K562 (cell line): Measurements from ENCODE around the gene SEPTIN2. TPM values are rescaled to one million over a fixed set of nuclear protein-coding genes. Genes with fewer than 3 reads are reported as not detected.

Experiments used
- CBFA2T3 ChIP-seq: fragments of 450-650 bp; IDR thresholded peaks from 2 replicates; pipeline ENCODE4 v1.6.1; 2017
- DEAF1 ChIP-seq: fragments of 450-650 bp; formaldehyde crosslinking; IDR thresholded peaks from 2 replicates; pipeline ENCODE4 v1.4.0; 2020; ENCODE audit warnings: mild to moderate bottlenecking, moderate library complexity
- HNRNPH1 ChIP-seq: fragments of 200-400 bp; formaldehyde crosslinking; optimal IDR thresholded peaks from 2 replicates; pipeline ENCODE3; 2017; ENCODE audit warnings: low read depth, mild to moderate bottlenecking, low read length, moderate library complexity
- KDM1A ChIP-seq, 2 experiments: fragments of 450-650 bp; IDR thresholded peaks; 2 replicates each; pipeline ENCODE4 v1.6.1; 2016; ENCODE audit warnings: mild to moderate bottlenecking in 2 of 2
- MAFK ChIP-seq: IDR thresholded peaks from 2 replicates; pipeline ENCODE4 v1.6.1; 2011; ENCODE audit warnings: low read length, improper control_type of control experiment
- NCOR1 ChIP-seq: fragments of 450-650 bp; IDR thresholded peaks from 2 replicates; pipeline ENCODE4 v1.6.1; 2016; ENCODE audit warnings: mild to moderate bottlenecking, moderate library complexity
- RBM25 ChIP-seq: fragments of 200-400 bp; formaldehyde crosslinking; IDR thresholded peaks from 2 replicates; pipeline ENCODE4 v1.6.1; 2018; ENCODE audit warnings: low read length, low read depth, moderate library complexity; ENCODE audit not compliant: severe bottlenecking
- SETDB1 ChIP-seq: IDR thresholded peaks from one replicate; pipeline ENCODE4 v1.6.1; 2012; ENCODE audit warnings: low read length, control low read depth, inconsistent platforms
- STAT5A ChIP-seq: IDR thresholded peaks from 2 replicates; pipeline ENCODE4 v1.6.1; 2012; ENCODE audit warnings: low read length, inconsistent platforms, borderline replicate concordance
- TAL1 ChIP-seq: fragments of 450-650 bp; IDR thresholded peaks from 2 replicates; pipeline ENCODE4 v1.6.1; 2016; ENCODE audit warnings: mild to moderate bottlenecking
- TCF3 ChIP-seq: sonication (generic); formaldehyde crosslinking; IDR thresholded peaks from 2 replicates; pipeline ENCODE4 v1.4.0; 2020; ENCODE audit warnings: mild to moderate bottlenecking, missing genetic modification reagents
- TEAD4 ChIP-seq, 2 experiments: sonication (generic) in 1 of 2; formaldehyde crosslinking in 1 of 2; IDR thresholded peaks; 2 replicates each; pipeline versions ENCODE4 v1.6.1 to v1.8.0; 2012 to 2022; ENCODE audit warnings: borderline replicate concordance in 1 of 2, inconsistent platforms in 1 of 2, low read length in 1 of 2, mild to moderate bottlenecking in 1 of 2, missing genetic modification reagents in 1 of 2
- ZBTB1 ChIP-seq: sonication (generic); formaldehyde crosslinking; IDR thresholded peaks from 2 replicates; pipeline ENCODE4 v1.8.1; 2023; ENCODE audit warnings: missing genetic modification reagents, low read depth, mild to moderate bottlenecking, borderline replicate concordance
- ZKSCAN1 ChIP-seq: fragments of 150-350 bp; IDR thresholded peaks from 2 replicates; pipeline ENCODE4 v1.6.1; 2016; ENCODE audit warnings: low read depth, low read length
- ZNF408 ChIP-seq: fragments of 250-450 bp; sonication (Bioruptor Pico); IDR thresholded peaks from 2 replicates; pipeline ENCODE4 v1.4.0; 2020; ENCODE audit warnings: low read depth, mild to moderate bottlenecking, moderate library complexity
- ZNF766 ChIP-seq: fragments of 200-800 bp; sonication (Bioruptor generic); conservative IDR thresholded peaks from 2 replicates; pipeline ENCODE4 v1.6.1; 2016; ENCODE audit warnings: missing genetic modification characterization, missing compliant biosample characterization
- polyA plus RNA-seq, 8 experiments: library from polyadenylated mRNA; depleted of rRNA in 4 of 8; stranded (reverse) in 5 of 8; unstranded in 3 of 8; fragments of >200 nt; fragmentation: Nextera tagmentation in 2 of 8; fragmentation: Illumina TruSeq in 1 of 8; extraction: Ambion mirVana in 2 of 8; extraction: Trizol in 1 of 8; gene quantifications; 2 replicates each; pipeline versions ENCODE4 v1.2.1 to v1.2.3, GENCODE V29; 2011 to 2014; ENCODE audit warnings: inconsistent platforms in 1 of 8, missing spikeins in 1 of 8
- total RNA-seq, 7 experiments: library from RNA; depleted of rRNA in 6 of 7; stranded (reverse); fragments of >200 nt in 6 of 7; fragmentation: Illumina TruSeq in 2 of 7; extraction: Trizol in 2 of 7; gene quantifications; 2 replicates each; pipeline versions ENCODE4 v1.2.1 to v1.2.3, GENCODE V29; 2011 to 2021; ENCODE audit warnings: low replicate concordance in 1 of 7
- TF ChIP-seq, protein P1 (sequence below), 2 experiments: IDR thresholded peaks in 1 of 2; conservative IDR thresholded peaks in 1 of 2; 2 replicates each; pipeline ENCODE4 v1.6.1; 2016; ENCODE audit warnings: low read depth in 2 of 2, mild to moderate bottlenecking in 1 of 2, missing compliant biosample characterization in 1 of 2, missing genetic modification characterization in 1 of 2, moderate library complexity in 1 of 2
- TF ChIP-seq, protein P2 (sequence below): fragments of 250-450 bp; sonication (Bioruptor Pico); IDR thresholded peaks from 2 replicates; pipeline ENCODE4 v1.8.0; 2022; ENCODE audit warnings: moderate library complexity, mild to moderate bottlenecking, inconsistent platforms

SEPTIN2 gene
- total and polyA plus RNA-seq, 9 of the 15 experiments (the other 6 are each of a cell fraction or from before 2014, with no cell fraction given) = 121 to 367 (median 166) TPM

GRCh38 chr2:241386519-241386918 lies 70.8 kb downstream of the SEPTIN2 start (continued):
- TF ChIP-seq KDM1A (IDR thresholded peaks at IDR 0.05) (peak; percentile 52 to 64; a peak in 3 of 4 replicates), TAL1 (peak; percentile 63), CBFA2T3 (peak; percentile 88), SETDB1 (no peak), DEAF1 (CRISPR knock-in tag) (no peak), ZNF766 (CRISPR knock-in tag) (0 out of 2 replicates have a peak, but pooled peaks have one; percentile 29), STAT5A (0 out of 2 replicates have a peak, but pooled peaks have one; percentile 24), TCF3 (CRISPR knock-in tag) (peak; percentile 65), ZKSCAN1 (no peak), ZNF408 (CRISPR knock-in tag) (no peak), RBM25 (no peak), MAFK (no peak), ZBTB1 (CRISPR knock-in tag) (no peak), NCOR1 (peak; percentile 56; the same call in 1 of the 2 replicates), HNRNPH1 (no peak), TEAD4 (IDR thresholded peaks at IDR 0.05; ENCODE audit: low read length) (peak; percentile 85), TEAD4 (CRISPR knock-in tag; IDR thresholded peaks at IDR 0.05; ENCODE audit: borderline replicate concordance) (no peak)
- TF ChIP-seq, protein P1, sequence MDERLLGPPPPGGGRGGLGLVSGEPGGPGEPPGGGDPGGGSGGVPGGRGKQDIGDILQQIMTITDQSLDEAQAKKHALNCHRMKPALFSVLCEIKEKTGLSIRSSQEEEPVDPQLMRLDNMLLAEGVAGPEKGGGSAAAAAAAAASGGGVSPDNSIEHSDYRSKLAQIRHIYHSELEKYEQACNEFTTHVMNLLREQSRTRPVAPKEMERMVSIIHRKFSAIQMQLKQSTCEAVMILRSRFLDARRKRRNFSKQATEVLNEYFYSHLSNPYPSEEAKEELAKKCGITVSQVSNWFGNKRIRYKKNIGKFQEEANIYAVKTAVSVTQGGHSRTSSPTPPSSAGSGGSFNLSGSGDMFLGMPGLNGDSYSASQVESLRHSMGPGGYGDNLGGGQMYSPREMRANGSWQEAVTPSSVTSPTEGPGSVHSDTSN (CRISPR knock-in tag; IDR thresholded peaks at IDR 0.05; ENCODE audit: low read depth) = no peak
- TF ChIP-seq, protein P1 (tag; conservative IDR thresholded peaks at IDR 0.05; ENCODE audit: low read depth) = no peak
- TF ChIP-seq, protein P2, sequence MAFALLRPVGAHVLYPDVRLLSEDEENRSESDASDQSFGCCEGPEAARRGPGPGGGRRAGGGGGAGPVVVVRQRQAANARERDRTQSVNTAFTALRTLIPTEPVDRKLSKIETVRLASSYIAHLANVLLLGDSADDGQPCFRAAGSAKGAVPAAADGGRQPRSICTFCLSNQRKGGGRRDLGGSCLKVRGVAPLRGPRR (CRISPR knock-in tag) = no peak
